H1 (cell line): ENCODE measurements around the gene AKAP9. TPM values are rescaled to one million over a fixed set of nuclear protein-coding genes. Genes with fewer than 3 reads are reported as not detected.

Experiments
- ASH2L ChIP-seq: fragments of 200-600, 300-600 bp; sonication (generic); IDR thresholded peaks from one replicate; pipeline ENCODE4 v1.7.1; 2017; ENCODE audit warnings: low read length
- POLR2A ChIP-seq, 2 experiments: IDR thresholded peaks; 1 replicate in 1 of 2; 2 replicates in 1 of 2; pipeline ENCODE4 v1.6.1; 2011; ENCODE audit warnings: low read depth in 2 of 2, low read length in 2 of 2, mild to moderate bottlenecking in 2 of 2; ENCODE audit errors: control extremely low read depth in 1 of 2
- polyA plus RNA-seq, 7 experiments: library from polyadenylated mRNA; depleted of rRNA in 3 of 7; stranded (reverse) in 5 of 7; unstranded in 2 of 7; fragments of >200 nt in 5 of 7; fragments of 200-250 nt in 2 of 7; gene quantifications; 1 replicate in 5 of 7; 2 replicates in 1 of 7; 4 replicates in 1 of 7; pipeline versions ENCODE4 v1.2.1 to v1.2.3, GENCODE V29; 2011 to 2013; ENCODE audit warnings: missing spikeins in 2 of 7, mixed read lengths in 2 of 7
- total RNA-seq: library from RNA; stranded (reverse); fragmentation: NEBNext Ultra II Directional; extraction: Animal tissue kit (Norgen Biotek cat#: 25700); gene quantifications from 2 replicates; pipeline ENCODE4 v1.2.1, GENCODE V29; 2021

Gene AKAP9
- total and polyA plus RNA-seq, 2 of the 8 experiments (the other 6 are each of a cell fraction or from before 2014, with no cell fraction given) = 6.2 to 26.3 TPM

- TF ChIP-seq POLR2A (IDR thresholded peaks at IDR 0.05; ENCODE audit: control extremely low read depth in 1 of 2, low read depth in 2 of 2, low read length in 2 of 2) = no peak
- TF ChIP-seq ASH2L = no peak
These were observed 99.2 kb downstream of the AKAP9 start (continued) for GRCh38 chr7:92039900-92040299.
